Lower lobe of right lung (tissue), 2 donors: ENCODE results near the gene CHST13. TPM values are rescaled to one million over a fixed set of nuclear protein-coding genes. Genes with fewer than 3 reads are reported as not detected.

Experiments used
- ATAC-seq, 2 donors: fragments of 200-7000 bp; cut with Tn5 transposase; one replicate each; pipeline ENCODE4 v1.9.1; 2020 to 2022; ENCODE audit warnings: mild to moderate bottlenecking in 2 of 2, moderate library complexity in 2 of 2
- DNase-seq: peaks from one replicate; pipeline ENCODE4 v3.0.0-alpha.2; 2020
- H3K27ac ChIP-seq: fragments of 200-600 bp; one replicate; pipeline ENCODE4 v1.8.0; 2022
- H3K27me3 ChIP-seq: fragments of 200-600 bp; one replicate; pipeline ENCODE4 v1.8.0; 2022; ENCODE audit warnings: low read depth
- H3K36me3 ChIP-seq: fragments of 200-600 bp; one replicate; pipeline ENCODE4 v1.8.0; 2022; ENCODE audit warnings: mild to moderate bottlenecking
- H3K4me1 ChIP-seq: fragments of 200-600 bp; one replicate; pipeline ENCODE4 v1.8.0; 2022
- H3K4me3 ChIP-seq: fragments of 200-600 bp; one replicate; pipeline ENCODE4 v1.8.0; 2022; ENCODE audit warnings: mild to moderate bottlenecking
- H3K9me3 ChIP-seq: fragments of 200-600 bp; one replicate; pipeline ENCODE4 v1.8.0; 2022
- intact Hi-C: fragments of 100-400 bp; cut with DNase I; formaldehyde crosslinking; loops from one replicate; pipeline ENCODE4 v1.11.0; 2022
- total RNA-seq: library from RNA; stranded (reverse); fragmentation: NEBNext Ultra II Directional; extraction: Animal tissue kit (Norgen Biotek cat#: 25700); gene quantifications from one replicate; pipeline ENCODE4 v1.2.1, GENCODE V29; 2021
- TF ChIP-seq, protein P1 (sequence below): fragments of 200-600 bp; IDR thresholded peaks from one replicate; pipeline ENCODE4 v1.8.0; 2022; ENCODE audit warnings: antibody characterized with exemption, mild to moderate bottlenecking
- donor health status: DM: no; HTN: yes; CAD: no; lungs with severe emphysema.

Gene CHST13
- total RNA-seq, 1 donor from 2014 or later: 1.5 TPM

DNA sequence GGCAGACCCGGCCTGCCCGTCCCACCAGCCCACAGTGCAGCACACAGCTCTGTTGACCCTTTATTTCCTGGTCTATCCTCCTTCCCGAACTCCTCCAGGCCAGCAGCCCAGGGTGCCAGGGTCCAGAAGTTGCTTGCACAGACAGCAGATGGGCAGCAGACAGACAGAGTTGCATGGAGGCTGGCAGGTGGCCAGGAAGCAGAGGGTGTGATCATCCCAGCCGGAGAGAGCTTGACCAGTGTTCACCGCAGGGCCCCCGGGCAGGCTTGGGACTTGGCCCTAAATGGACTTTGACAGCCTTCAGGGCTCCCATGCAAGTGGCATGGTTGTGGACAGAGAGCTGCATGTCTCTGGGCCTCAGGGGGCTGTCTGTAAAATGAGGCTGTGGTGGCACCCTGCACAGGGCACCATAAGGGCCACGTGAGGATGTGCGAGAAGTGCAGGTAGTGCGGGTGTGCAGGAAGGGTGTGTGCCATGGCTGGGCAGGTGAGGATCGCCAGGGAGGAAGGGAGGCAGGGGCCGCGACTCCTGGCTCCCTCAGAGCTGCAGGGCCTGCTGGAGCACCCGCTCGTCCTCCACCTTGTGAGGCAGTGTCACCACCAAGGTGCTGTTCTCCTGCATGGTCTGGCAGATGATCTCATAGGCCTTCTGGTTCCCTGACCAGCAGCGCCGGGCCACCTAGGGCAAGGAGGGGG is 42.0 kb upstream of the CHST13 start:
- H3K27ac ChIP-seq: no peak overlapping the region
- intact Hi-C loops: no loop called here
- TF ChIP-seq, protein P1, sequence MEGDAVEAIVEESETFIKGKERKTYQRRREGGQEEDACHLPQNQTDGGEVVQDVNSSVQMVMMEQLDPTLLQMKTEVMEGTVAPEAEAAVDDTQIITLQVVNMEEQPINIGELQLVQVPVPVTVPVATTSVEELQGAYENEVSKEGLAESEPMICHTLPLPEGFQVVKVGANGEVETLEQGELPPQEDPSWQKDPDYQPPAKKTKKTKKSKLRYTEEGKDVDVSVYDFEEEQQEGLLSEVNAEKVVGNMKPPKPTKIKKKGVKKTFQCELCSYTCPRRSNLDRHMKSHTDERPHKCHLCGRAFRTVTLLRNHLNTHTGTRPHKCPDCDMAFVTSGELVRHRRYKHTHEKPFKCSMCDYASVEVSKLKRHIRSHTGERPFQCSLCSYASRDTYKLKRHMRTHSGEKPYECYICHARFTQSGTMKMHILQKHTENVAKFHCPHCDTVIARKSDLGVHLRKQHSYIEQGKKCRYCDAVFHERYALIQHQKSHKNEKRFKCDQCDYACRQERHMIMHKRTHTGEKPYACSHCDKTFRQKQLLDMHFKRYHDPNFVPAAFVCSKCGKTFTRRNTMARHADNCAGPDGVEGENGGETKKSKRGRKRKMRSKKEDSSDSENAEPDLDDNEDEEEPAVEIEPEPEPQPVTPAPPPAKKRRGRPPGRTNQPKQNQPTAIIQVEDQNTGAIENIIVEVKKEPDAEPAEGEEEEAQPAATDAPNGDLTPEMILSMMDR: no peak
- DNase-seq: peak; percentile 43
- H3K36me3 ChIP-seq: no peaks in the 10 kb centered on the region
- no peaks in the 10 kb centered on the region for H3K4me1 ChIP-seq
- ATAC-seq: no peak
- no peak overlapping the region for H3K4me3 ChIP-seq
- H3K27me3 ChIP-seq: no peaks in the 10 kb centered on the region
- H3K9me3 ChIP-seq: no peaks in the 10 kb centered on the region

DNA sequence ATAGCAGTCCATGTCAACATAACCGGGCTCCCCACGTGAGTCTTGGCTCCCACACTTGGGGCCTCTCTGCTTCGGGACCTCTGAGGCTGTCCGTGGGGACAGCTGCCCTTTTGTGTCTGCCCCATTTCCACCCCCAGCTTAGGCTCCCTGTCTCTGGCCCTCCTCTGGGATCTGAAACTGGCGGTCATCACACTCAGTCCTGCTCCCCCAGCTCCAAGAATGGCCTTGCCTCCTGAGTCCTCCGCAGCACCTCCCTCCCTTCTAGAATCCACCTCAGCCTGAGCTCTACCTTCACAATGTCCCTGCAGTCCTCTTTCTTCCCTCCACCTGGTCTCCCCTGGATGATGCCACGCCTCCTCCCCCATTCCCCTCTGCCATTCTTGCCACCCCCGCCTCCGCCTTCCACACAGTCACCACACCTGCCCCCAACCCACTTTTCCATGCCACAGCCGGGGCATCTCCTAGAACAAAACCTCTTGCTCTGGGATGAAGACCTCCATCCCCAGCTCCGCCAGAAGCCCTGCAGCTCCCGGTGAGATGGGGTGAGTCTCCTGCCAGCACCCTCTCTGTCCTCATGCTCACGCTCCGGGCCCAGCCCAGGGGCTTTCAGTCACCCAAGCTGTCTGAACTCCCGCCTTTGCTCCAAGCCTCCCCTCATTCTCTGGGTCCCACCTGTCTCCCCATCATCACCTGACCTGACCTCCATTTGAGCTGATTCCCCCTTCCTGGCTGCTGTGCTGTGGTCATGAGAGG is 41.3 kb upstream of the CHST13 start:
- Histone ChIP-seq H3K27ac (no peak overlapping the region), H3K27me3 (no peaks in the 10 kb centered on the region), H3K9me3 (no peaks in the 10 kb centered on the region), H3K4me3 (no peak overlapping the region), H3K36me3 (no peaks in the 10 kb centered on the region), H3K4me1 (no peaks in the 10 kb centered on the region)
- TF ChIP-seq, protein P1: no peak
- ATAC-seq: no peak
- intact Hi-C loops: no loop called here
- no peak for DNase-seq

DNA sequence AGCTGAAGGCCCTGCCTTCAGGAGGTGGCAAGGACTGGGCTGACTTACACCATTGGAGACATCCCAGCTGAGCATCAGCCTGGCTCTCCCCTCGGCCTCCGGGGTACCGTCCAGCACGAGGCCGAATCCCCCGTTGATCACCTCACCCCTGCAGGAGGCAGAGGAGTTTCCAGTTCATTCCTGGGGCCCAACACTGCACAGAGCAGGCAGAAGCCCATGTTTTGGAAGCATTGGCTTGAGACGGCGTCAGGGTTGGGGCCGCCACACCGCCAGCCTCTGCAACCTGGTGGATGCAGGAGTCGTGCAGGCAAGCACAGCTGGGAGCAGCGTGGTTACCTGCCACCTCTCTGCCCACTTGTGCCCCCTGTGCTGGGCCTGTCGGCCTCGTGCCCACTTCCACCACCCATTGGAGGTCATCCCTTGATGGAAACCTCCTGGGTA is 40.6 kb upstream of the CHST13 start:
- intact Hi-C loops: no loop called here
- no peak overlapping the region for H3K27ac ChIP-seq
- ATAC-seq (no peak), DNase-seq (peak; percentile 36)
- TF ChIP-seq, protein P1: no peak
- H3K4me1 ChIP-seq: no peaks in the 10 kb centered on the region
- H3K4me3 ChIP-seq: no peak overlapping the region
- no peaks in the 10 kb centered on the region for H3K36me3 ChIP-seq
- no peaks in the 10 kb centered on the region for H3K9me3 ChIP-seq
- no peaks in the 10 kb centered on the region for H3K27me3 ChIP-seq

DNA sequence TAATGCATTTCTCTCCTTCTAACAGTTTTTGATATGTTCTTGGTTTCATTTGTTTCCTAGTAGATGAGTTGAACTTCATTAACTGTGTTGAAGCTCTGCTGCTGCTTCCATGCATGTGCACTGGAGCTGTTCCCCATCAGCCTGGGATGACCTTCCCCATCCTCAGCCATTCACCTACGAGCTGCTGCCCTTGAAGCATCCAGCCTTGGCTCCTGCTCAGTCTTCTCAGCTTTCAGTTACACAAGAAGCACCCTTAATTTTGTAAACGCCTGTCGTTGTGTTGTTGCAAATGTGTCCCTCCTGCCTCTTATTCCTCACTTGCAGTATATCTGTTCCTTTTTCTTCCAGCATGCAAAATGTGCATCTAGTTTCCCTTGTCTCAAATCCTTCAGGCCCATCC is 39.8 kb upstream of the CHST13 start:
- TF ChIP-seq, protein P1: no peak
- Histone ChIP-seq H3K36me3 (no peaks in the 10 kb centered on the region), H3K4me3 (no peak overlapping the region), H3K4me1 (no peaks in the 10 kb centered on the region), H3K27me3 (no peaks in the 10 kb centered on the region), H3K27ac (no peak overlapping the region), H3K9me3 (no peaks in the 10 kb centered on the region)
- intact Hi-C loops: no loop called here
- DNase-seq (no peak), ATAC-seq (no peak)

DNA sequence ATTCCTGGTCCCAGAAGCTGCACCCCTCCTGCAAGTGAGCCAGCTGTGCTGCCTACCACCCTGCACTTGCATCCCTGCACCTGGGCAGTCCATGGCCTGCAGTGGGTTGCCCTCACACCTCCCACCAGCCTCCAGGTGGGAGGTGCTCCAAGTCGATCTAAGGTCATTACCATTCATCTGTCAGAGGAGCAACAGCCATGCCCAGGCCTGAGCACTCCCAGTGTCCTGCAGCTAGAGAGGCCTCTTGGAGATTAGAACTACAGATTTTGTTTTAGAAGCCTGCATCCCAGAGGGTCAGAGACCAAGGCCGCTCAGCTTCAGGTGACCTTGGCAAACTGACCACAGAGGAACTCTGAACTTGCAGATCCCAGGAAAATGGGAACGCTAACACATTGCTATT is 39.3 kb upstream of the CHST13 start:
- TF ChIP-seq, protein P1: no peak
- no peak for ATAC-seq
- peak; percentile 26 for DNase-seq
- no peaks in the 10 kb centered on the region for H3K36me3 ChIP-seq
- intact Hi-C loops: no loop called here
- H3K27me3 ChIP-seq: no peaks in the 10 kb centered on the region
- H3K27ac ChIP-seq: no peak overlapping the region
- H3K4me3 ChIP-seq: no peak overlapping the region
- H3K4me1 ChIP-seq: no peaks in the 10 kb centered on the region
- no peaks in the 10 kb centered on the region for H3K9me3 ChIP-seq
